HG03354 (cell line): ENCODE results near the gene PI16.

Experiments used
- ATAC-seq: cut with Tn5 transposase; IDR thresholded peaks from one replicate; pipeline ENCODE4 v1.9.1; 2021; ENCODE audit warnings: mild to moderate bottlenecking; ENCODE audit not compliant: unreplicated experiment, poor library complexity, severe bottlenecking

The PI16 gene, protein sequence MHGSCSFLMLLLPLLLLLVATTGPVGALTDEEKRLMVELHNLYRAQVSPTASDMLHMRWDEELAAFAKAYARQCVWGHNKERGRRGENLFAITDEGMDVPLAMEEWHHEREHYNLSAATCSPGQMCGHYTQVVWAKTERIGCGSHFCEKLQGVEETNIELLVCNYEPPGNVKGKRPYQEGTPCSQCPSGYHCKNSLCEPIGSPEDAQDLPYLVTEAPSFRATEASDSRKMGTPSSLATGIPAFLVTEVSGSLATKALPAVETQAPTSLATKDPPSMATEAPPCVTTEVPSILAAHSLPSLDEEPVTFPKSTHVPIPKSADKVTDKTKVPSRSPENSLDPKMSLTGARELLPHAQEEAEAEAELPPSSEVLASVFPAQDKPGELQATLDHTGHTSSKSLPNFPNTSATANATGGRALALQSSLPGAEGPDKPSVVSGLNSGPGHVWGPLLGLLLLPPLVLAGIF

GRCh38 chr6:36954262-36954931 is at the start of gene PI16:
Gene PI16, plus strand, starts transcription at chr6:36954738. Its CDS starts 23 bp downstream, at chr6:36954761.
- ATAC-seq, result no peak

DNA sequence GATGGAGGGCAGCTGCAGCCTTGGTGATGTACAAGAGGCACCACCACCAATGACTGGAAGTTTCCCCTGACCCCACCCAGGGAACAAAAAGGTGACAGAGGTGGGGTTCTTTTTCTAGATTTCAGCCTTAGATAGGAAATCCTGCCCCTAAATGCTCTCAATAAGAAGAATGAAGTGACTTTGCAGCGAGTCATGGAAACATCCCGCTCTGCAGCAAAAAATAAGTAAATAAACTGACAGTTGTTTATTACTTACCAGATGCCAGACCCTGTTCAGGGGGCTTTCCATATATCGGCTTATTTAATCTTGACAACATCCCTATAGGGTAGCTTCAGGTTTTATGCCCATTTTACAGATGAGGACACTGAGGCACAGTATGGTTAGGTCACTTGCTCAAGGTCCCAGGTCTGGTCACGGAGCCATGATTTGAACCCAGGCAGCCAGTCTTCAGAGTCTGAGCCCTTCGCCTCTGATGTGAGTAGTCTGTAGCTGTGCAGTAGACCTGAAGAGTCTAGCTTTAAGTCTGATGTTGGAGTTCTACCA is 49.6 kb upstream of the PI16 start:
- ATAC-seq, result no peak

- ATAC-seq, result no peak
Observed at GRCh38 chr6:36906539-36907325, 47.8 kb upstream of the PI16 start.

- ATAC-seq, result no peak
Observed at GRCh38 chr6:36907781-36908180, 46.8 kb upstream of the PI16 start.

GRCh38 chr6:36908747-36909146 is 45.8 kb upstream of the PI16 start:
- ATAC-seq, result no peak

GRCh38 chr6:36912030-36912454 is 42.5 kb upstream of the PI16 start:
- ATAC-seq, result peak; percentile 32

DNA sequence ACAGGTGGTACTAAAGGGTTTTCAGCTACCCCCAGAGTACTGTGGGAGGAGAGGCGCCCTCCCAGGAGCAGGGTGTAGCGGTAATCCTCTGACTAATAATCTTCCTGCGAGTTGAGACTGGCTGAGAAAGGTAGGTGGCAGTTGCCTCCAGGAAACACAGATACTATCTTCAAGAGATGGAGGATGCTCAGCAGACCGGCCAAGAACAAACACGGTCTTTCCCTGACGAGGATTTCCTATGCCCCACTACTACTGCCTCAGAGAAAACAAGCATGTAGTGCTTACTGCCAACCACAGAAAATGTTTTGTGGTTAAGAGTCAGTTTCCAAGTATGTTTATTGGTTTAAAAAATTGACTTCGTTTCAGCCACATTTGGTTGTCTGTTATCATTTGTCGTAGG is 42.0 kb upstream of the PI16 start:
- ATAC-seq, result peak; percentile 93

- no peak for ATAC-seq
Observed at GRCh38 chr6:36913082-36913481, 41.5 kb upstream of the PI16 start.

DNA sequence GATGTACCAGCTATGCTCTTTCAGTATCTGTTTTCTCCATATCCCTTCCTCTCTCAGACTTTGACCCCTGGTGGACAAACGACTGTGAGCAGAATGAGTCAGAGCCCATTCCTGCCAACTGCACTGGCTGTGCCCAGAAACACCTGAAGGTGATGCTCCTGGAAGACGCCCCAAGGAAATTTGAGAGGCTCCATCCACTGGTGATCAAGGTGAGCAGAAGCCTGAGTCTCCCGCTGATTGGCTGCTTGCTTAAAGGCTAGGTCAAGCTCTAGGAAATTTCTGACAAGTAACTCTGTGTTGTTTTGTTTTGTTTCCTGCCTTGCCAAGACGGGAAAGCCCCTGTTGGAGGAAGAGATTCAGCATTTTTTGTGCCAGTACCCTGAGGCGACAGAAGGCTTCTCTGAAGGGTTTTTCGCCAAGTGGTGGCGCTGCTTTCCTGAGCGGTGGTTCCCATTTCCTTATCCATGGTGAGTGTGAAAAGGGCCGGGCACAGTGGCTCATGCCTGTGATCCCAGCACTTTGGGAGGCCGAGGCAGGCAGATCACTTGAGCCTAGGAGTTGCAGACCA is 40.2 kb upstream of the PI16 start:
- no peak for ATAC-seq

GRCh38 chr6:36915599-36915998 is 38.9 kb upstream of the PI16 start:
- ATAC-seq, result no peak

DNA sequence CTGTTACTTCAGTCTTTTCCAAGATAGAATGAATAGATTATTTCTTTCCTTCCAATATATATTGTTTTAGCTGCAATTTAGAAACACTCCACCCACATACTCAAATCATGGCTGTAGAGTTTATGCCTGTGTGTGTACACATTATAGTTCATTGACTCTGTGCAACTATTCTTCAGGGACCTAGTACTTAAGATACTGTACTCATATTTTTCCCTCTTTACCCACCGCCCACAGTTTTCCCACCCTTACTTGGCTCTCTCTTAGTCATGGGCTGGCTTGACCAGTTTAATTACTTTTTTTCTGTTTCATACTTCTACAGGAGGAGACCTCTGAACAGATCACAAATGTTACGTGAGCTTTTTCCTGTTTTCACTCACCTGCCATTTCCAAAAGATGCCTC is 38.4 kb upstream of the PI16 start:
- no peak for ATAC-seq

DNA sequence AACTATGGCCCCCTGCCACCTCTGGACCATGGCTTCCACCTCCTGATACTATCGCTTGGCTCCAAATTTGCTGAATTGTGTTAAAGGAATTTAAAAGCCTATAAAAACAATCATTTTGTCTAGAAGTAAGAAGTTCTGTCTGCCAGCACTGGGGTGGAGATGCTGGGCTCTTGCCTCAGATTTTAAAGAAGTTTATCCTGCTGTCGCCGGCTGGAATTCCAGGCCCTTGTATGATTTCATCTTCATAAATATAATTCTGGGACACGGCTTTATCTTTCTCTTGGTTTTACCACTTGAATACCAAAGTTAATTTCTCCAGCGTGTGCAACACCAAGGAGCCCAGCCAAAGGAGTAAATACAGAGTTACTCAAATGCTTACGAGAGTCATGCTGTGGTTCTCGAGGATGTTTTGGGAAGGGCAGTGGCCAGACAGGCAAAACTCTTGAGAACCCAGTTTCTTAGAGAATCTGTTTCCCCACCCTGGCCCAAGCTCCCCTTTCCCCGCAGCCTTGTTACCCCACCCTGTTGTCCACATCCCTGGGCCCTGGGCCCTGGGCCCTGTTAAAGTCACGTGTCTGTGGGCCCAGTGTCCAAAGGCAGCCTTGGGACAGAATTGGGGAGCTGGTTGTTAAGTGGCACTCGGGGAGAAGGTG is 36.9 kb upstream of the PI16 start:
- ATAC-seq, result no peak

DNA sequence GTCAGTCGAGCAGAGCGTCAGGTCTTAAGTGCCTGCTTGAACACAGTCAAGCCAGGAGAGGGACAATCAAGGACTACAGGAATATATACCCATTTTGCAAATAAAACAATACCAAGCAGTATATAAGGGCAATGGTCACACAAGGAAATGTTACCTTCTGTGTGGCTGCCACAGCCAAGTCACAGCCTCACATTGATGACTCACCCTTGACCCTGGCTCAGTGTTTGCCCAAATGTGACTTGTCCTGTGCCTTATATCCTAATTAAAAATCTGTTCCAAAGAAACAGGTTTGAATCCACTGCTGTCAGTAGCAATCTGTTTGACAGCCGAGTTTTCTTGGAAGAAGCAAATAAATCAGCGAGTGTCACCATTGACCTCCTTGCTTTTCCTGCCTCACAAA is 34.5 kb upstream of the PI16 start:
- no peak for ATAC-seq

DNA sequence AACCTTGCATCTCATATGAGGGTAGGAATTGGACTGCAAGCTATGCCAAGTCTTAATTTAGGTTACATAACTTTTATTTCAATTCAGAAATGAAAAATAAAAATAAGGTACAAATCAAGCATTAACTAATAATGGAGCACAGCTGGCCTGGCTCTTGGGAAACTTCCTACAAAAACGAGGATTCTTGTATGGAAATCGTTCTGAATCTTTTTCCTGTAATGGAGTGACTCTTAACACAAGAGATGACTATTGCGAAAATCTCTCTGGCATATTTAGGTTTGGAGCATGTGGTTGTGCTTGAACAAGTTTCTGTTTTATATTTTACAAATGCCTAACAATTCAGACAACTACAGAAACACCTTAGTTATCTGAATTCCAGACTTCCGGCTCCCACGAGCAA is 34.0 kb upstream of the PI16 start:
- ATAC-seq, result no peak

- ATAC-seq, result no peak
Observed at GRCh38 chr6:36924131-36924530, 30.4 kb upstream of the PI16 start.

DNA sequence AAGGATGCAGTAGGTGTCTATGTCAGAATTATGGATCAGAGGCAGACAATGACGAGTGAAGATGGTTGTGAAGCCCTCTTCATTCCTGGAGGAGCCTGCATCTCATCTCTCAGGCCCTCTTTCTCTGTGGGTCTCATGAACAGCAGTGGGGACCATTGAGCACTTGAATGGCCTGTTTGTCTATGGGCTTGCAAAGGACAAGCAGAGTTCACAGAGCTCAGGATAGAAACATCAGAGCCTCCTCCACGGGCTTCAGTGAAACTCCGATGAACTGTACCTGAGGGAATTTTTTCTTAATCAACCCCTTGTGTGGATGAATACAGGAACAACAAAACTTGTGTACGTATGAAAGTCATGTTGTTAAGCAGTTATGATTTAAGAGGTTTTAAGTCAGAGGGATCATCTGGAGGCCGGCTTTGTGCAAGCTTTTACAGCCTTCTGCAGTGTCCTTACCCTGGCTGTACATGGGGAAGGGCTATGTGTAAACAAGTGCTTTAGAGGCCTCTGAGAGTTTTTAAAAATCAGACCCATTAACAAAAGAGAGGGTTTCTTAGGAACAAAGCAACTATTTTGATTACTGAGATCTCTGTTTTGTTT is 29.7 kb upstream of the PI16 start:
- no peak for ATAC-seq

DNA sequence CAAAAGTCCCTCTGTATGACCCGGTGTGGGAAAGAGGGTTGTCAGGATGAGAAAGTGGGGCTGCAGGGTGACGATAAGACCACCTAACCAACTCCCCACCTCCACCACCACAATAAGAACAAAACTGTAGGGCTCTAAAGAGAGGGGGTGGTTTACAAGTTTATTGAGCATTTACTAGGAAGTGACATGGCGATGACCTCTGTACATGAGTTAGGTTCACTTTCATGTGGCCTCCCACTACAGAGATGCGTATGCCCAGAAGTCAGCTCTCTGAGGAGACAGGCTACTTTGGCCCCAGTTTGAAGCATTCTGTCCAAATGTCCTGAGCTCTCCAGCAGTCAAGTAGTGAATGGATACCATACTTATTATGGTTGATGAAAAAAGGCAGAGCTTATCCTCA is 28.7 kb upstream of the PI16 start:
- no peak for ATAC-seq

GRCh38 chr6:36926708-36927513 is 27.6 kb upstream of the PI16 start:
- ATAC-seq, result no peak
